Testis (tissue), 3 donors: ENCODE data around the gene UCK1. TPM values are rescaled to one million over a fixed set of nuclear protein-coding genes. Genes with fewer than 3 reads are reported as not detected.

Experiments used
- DNase-seq: peaks from one replicate; pipeline ENCODE4 v3.0.0-alpha.2; 2019
- H3K27ac ChIP-seq, 2 donors: fragments of 200-600 bp; sonication (generic); one replicate each; pipeline ENCODE4 v1.5.1; 2019
- H3K27me3 ChIP-seq: fragments of 200-600 bp; sonication (generic); one replicate; pipeline ENCODE4 v1.5.1; 2019
- H3K36me3 ChIP-seq: fragments of 200-600 bp; sonication (generic); one replicate; pipeline ENCODE4 v1.5.1; 2017; ENCODE audit warnings: low read depth; ENCODE audit errors: missing control alignments
- H3K4me1 ChIP-seq: fragments of 200-600 bp; sonication (generic); one replicate; pipeline ENCODE4 v1.5.1; 2019
- H3K4me3 ChIP-seq, 2 donors: fragments of 200-600 bp; sonication (generic); one replicate each; pipeline ENCODE4 v1.5.1; 2017 to 2019
- H3K9me3 ChIP-seq: fragments of 200-600 bp; sonication (generic); one replicate; pipeline ENCODE4 v1.5.1; 2017
- POLR2A ChIP-seq: fragments of 450-650 bp; IDR thresholded peaks from one replicate; pipeline ENCODE4 v1.6.1; 2017; ENCODE audit warnings: antibody characterized with exemption, mild to moderate bottlenecking, moderate library complexity
- WGBS, 2 donors: methylation state at CpG; one replicate each; pipeline ENCODE4 v1.1.5; 2018; 5-methylcytosine and 5-hydroxymethylcytosine counted together
- intact Hi-C: fragments of 100-400 bp; cut with DNase I; formaldehyde crosslinking; loops from one replicate; pipeline ENCODE4 v1.15.1; 2023; ENCODE audit warnings: low total_unique reads
- polyA plus RNA-seq: library from polyadenylated mRNA; stranded (reverse); fragments of 350-450 nt; fragmentation: Illumina TruSeq; extraction: RNeasy Lipid Tissue Mini Kit (QIAGEN cat#74804); gene quantifications from one replicate; pipeline ENCODE4 v1.2.3, GENCODE V29; 2014; ENCODE audit warnings: low read depth, low replicate concordance; ENCODE audit not compliant: insufficient read depth
- total RNA-seq, 2 donors: library from RNA; depleted of rRNA; stranded (reverse); fragments of >200 nt; gene quantifications; one replicate each; pipeline ENCODE4 v1.2.3, GENCODE V29; 2016
- TF ChIP-seq, protein P1 (sequence below), 3 experiments: fragments of 450-650 bp in 2 of 3; fragments of 200-600 bp in 1 of 3; sonication (generic) in 1 of 3; IDR thresholded peaks; one replicate each; pipeline ENCODE4 v1.5.1; 2016 to 2019; ENCODE audit warnings: antibody characterized with exemption in 3 of 3, mild to moderate bottlenecking in 2 of 3, moderate library complexity in 1 of 3

Gene UCK1
- total and polyA plus RNA-seq, 3 donors from 2014 or later = 34.3 to 49.9 (median 41.1) TPM

DNA sequence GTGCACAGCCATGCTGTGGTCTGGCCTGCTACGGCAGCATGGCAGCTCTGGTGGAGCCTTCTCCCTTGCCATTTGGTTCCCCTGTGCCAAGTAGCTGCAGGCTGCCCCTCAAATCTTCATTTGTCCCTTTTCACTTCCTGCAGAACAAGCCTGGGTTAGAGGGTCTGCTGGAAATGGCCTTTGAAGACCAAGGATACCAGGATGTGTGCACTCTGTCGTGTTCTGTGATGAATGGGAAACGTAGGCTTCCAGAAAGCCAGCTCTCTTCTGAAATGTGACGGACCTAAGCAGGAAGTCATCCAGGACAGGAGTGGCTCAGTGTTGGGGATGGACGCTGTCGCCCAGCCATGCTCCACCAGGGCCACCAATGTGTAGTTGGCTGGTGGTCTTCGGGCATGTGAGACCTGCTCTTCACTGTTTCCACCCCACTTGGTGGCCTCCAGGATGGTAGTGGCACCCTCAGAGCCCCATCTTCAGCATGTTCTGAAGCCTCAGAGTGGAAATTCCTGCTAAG is 31.8 kb downstream of the UCK1 start:
- H3K27me3 ChIP-seq = no peaks in the 10 kb centered on the region
- no peak overlapping the region for H3K4me3 ChIP-seq
- no peak for DNase-seq
- WGBS, 2 donors = 81% methylated on average over 6 to 7 of the region's 7 CpGs
- TF ChIP-seq POLR2A = no peak
- TF ChIP-seq, protein P1, sequence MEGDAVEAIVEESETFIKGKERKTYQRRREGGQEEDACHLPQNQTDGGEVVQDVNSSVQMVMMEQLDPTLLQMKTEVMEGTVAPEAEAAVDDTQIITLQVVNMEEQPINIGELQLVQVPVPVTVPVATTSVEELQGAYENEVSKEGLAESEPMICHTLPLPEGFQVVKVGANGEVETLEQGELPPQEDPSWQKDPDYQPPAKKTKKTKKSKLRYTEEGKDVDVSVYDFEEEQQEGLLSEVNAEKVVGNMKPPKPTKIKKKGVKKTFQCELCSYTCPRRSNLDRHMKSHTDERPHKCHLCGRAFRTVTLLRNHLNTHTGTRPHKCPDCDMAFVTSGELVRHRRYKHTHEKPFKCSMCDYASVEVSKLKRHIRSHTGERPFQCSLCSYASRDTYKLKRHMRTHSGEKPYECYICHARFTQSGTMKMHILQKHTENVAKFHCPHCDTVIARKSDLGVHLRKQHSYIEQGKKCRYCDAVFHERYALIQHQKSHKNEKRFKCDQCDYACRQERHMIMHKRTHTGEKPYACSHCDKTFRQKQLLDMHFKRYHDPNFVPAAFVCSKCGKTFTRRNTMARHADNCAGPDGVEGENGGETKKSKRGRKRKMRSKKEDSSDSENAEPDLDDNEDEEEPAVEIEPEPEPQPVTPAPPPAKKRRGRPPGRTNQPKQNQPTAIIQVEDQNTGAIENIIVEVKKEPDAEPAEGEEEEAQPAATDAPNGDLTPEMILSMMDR (IDR thresholded peaks at IDR 0.05) = no peak
- no peak overlapping the region for H3K27ac ChIP-seq
- H3K4me1 ChIP-seq = peaks cover 7% of the 10 kb centered on the region
- intact Hi-C loops = no loop called here
- no peaks in the 10 kb centered on the region for H3K9me3 ChIP-seq
- H3K36me3 ChIP-seq = no peaks in the 10 kb centered on the region

GRCh38 chr9:131496844-131497405 is 34.1 kb downstream of the UCK1 start:
- no peak for DNase-seq
- Histone ChIP-seq H3K27ac (no peak overlapping the region), H3K9me3 (no peaks in the 10 kb centered on the region), H3K36me3 (no peaks in the 10 kb centered on the region), H3K4me3 (no peak overlapping the region), H3K27me3 (no peaks in the 10 kb centered on the region), H3K4me1 (no peaks in the 10 kb centered on the region)
- intact Hi-C loops = no loop called here
- WGBS, 2 donors = 69 to 76% methylated on average over 7 to 10 of the region's 10 CpGs
- no peak for TF ChIP-seq POLR2A
- TF ChIP-seq, protein P1 (IDR thresholded peaks at IDR 0.05) = no peak

- Histone ChIP-seq H3K9me3 (no peaks in the 10 kb centered on the region), H3K36me3 (no peaks in the 10 kb centered on the region), H3K27me3 (no peaks in the 10 kb centered on the region), H3K4me1 (no peaks in the 10 kb centered on the region), H3K4me3 (no peak overlapping the region), H3K27ac (no peak overlapping the region)
- intact Hi-C loops = no loop called here
- DNase-seq = no peak
- WGBS, 2 donors = 70 to 82% methylated on average over 14 to 19 of the region's 22 CpGs
- TF ChIP-seq, protein P1 (IDR thresholded peaks at IDR 0.05) = no peak
- TF ChIP-seq POLR2A = no peak
These were observed 35.3 kb downstream of the UCK1 start for GRCh38 chr9:131495785-131496184.

DNA sequence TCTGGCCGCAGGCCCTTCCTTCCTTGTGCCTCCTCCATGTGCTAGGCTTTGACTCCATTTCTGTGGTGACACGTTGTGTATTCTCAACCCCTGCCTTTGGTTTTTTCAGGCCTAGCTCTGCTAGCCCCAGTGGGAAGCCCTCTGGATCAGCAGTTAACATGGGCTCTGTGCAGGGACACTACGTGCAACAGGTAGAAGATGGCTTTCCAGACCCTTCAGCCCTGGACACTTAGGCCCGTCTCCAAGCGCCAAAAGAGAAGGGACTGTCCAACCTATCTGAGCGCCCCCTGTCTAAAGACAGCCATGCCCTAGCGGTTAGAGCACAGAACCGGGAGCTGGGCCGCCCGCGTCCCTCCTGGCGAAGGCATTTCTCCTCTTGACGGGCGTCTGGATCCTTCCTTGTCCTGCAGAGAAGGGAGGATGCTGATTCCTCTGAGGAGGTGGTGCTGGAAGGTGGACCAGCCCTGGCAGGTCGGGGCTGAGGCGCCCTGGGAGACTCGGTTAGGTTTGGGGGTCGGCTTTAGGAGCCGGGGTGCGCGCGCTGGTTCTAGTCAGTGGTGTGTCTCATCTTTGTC is 36.7 kb downstream of the UCK1 start:
- intact Hi-C loops = no loop called here
- H3K27ac ChIP-seq = no peak overlapping the region
- no peak for TF ChIP-seq POLR2A
- TF ChIP-seq, protein P1 (IDR thresholded peaks at IDR 0.05) = no peak
- H3K36me3 ChIP-seq = no peaks in the 10 kb centered on the region
- H3K9me3 ChIP-seq = no peaks in the 10 kb centered on the region
- DNase-seq = no peak
- H3K4me1 ChIP-seq = no peaks in the 10 kb centered on the region
- WGBS, 2 donors = 91% methylated on average over 13 to 16 of the region's 22 CpGs
- H3K4me3 ChIP-seq = no peak overlapping the region
- no peaks in the 10 kb centered on the region for H3K27me3 ChIP-seq

DNA sequence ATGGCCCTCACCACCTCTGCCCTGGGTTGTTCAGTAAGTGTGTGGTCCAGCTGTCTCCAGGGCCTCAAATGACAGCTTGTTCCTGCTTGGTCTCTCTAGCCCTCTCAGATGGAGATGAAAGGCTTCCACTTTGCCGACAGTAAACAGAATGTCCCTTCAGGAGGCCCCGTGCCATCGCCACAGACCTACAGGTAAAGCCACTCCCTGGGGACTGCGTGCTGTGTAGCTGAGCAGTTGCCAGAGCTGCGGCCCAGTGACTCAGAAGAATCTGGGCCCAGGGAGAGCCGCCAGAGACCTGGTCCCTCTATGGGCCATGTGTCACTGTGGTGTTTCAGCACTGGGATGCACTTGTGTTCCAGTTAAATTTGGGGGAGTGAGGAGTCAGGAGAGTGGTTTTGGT is 39.0 kb downstream of the UCK1 start:
- no peaks in the 10 kb centered on the region for H3K36me3 ChIP-seq
- no peaks in the 10 kb centered on the region for H3K4me1 ChIP-seq
- 89 to 90% methylated on average over 3 to 6 of the region's 6 CpGs for WGBS, 2 donors
- H3K27me3 ChIP-seq = no peaks in the 10 kb centered on the region
- intact Hi-C loops = no loop called here
- no peak overlapping the region for H3K4me3 ChIP-seq
- no peaks in the 10 kb centered on the region for H3K9me3 ChIP-seq
- H3K27ac ChIP-seq = no peak overlapping the region
- TF ChIP-seq POLR2A = no peak
- TF ChIP-seq, protein P1 (IDR thresholded peaks at IDR 0.05) = no peak
- DNase-seq = no peak
